Kidney (tissue), 14 donors: ENCODE measurements around the gene MCTP2. TPM values are rescaled to one million over a fixed set of nuclear protein-coding genes. Genes with fewer than 3 reads are reported as not detected.

ENCODE experiments used
- DNase-seq, 5 donors: peaks; one replicate each; pipeline ENCODE4 v3.0.0-alpha.2; 2013 to 2020
- FAIRE-seq: peaks from 2 replicates; lab custom pipeline; 2012; peaks lifted over from hg19 to GRCh38; lab: Jason Lieb, UNC
- H3K27ac ChIP-seq, 2 donors: one replicate each; pipeline ENCODE4 v1.7.0; 2013; ENCODE audit warnings: low read depth in 2 of 2, low read length in 2 of 2, inconsistent platforms in 1 of 2
- H3K27me3 ChIP-seq: one replicate; pipeline ENCODE4 v1.7.1; 2013; ENCODE audit warnings: low read length, inconsistent platforms; ENCODE audit not compliant: control insufficient read depth, insufficient read depth
- H3K36me3 ChIP-seq, 3 donors: one replicate each; pipeline versions ENCODE4 v1.7.0 to v1.7.1; 2013; ENCODE audit warnings: low read length in 3 of 3, control low read depth in 1 of 3, inconsistent platforms in 1 of 3; ENCODE audit not compliant: insufficient read depth in 3 of 3, control insufficient read depth in 2 of 3
- H3K4me1 ChIP-seq, 3 donors: one replicate each; pipeline versions ENCODE4 v1.7.0 to v1.7.1; 2013; ENCODE audit warnings: low read length in 3 of 3, inconsistent platforms in 1 of 3, low read depth in 1 of 3; ENCODE audit not compliant: control insufficient read depth in 2 of 3, insufficient read depth in 2 of 3
- H3K4me3 ChIP-seq, 3 donors: one replicate each; pipeline versions ENCODE4 v1.7.0 to v1.8.1; 2013; ENCODE audit warnings: low read length in 3 of 3, control low read depth in 1 of 3, inconsistent platforms in 1 of 3
- H3K9ac ChIP-seq, 3 donors: one replicate each; pipeline versions ENCODE4 v1.7.0 to v1.7.1; 2013; ENCODE audit warnings: low read length in 3 of 3, control low read depth in 1 of 3, inconsistent platforms in 1 of 3
- H3K9me3 ChIP-seq, 3 donors: one replicate each; pipeline versions ENCODE4 v1.7.0 to v1.7.1; 2013; ENCODE audit warnings: low read length in 3 of 3, control low read depth in 1 of 3, inconsistent platforms in 1 of 3; ENCODE audit not compliant: control insufficient read depth in 2 of 3, insufficient read depth in 1 of 3
- CTCF ChIP-seq: IDR thresholded peaks from 3 replicates; pipeline ENCODE4 v1.5.1; 2012; ENCODE audit warnings: mild to moderate bottlenecking, moderate library complexity, borderline replicate concordance; ENCODE audit not compliant: insufficient read depth; ENCODE audit errors: extremely low read depth
- intact Hi-C: fragments of 100-400 bp; cut with DNase I; formaldehyde crosslinking; loops from one replicate; pipeline ENCODE4 v1.11.1; 2022
- polyA plus RNA-seq: library from polyadenylated mRNA; stranded (reverse); fragments of 350-450 nt; fragmentation: Illumina TruSeq; extraction: RNeasy Lipid Tissue Mini Kit (QIAGEN cat#74804); gene quantifications from one replicate; pipeline ENCODE4 v1.2.3, GENCODE V29; 2014; ENCODE audit warnings: low read depth, low replicate concordance; ENCODE audit not compliant: insufficient read depth
- total RNA-seq: library from RNA; stranded (reverse); fragmentation: NEBNext Ultra II Directional; extraction: Animal tissue kit (Norgen Biotek cat#: 25700); gene quantifications from one replicate; pipeline ENCODE4 v1.2.1, GENCODE V29; 2021
- donor health status: control.
- donor health status: control.
- donor health status: control.
- donor health status: control.
- donor health status: control.
- donor health status: DM: yes; HTN: yes; CAD: no.
- donor health status: Normal renal cell carcinoma (clear cell type).

Gene MCTP2
- total and polyA plus RNA-seq, 2 donors from 2014 or later: 1.2 to 21.1 TPM

GRCh38 chr15:94367726-94368535, 136.6 kb downstream of the MCTP2 start:
- Histone ChIP-seq H3K9me3 (no peaks in the 10 kb centered on the region), H3K36me3 (no peaks in the 10 kb centered on the region), H3K27ac (no peak overlapping the region), H3K4me3 (no peak overlapping the region), H3K27me3 (no peaks in the 10 kb centered on the region), H3K4me1 (peaks cover 0 to 6% (median 0%) of the 10 kb centered on the region in 3 donors), H3K9ac (peak overlapping the region in 1 of 3 donors; percentile 24)
- FAIRE-seq (no peak), DNase-seq (peak in 1 of 5 donors; percentile 42)
- no peak for TF ChIP-seq CTCF
- intact Hi-C loops: loop anchor here (10.0 kb wide), 1 partner anchor 887 kb away; no protein-coding TSS in a partner anchor

GRCh38 chr15:94370206-94370935, 139.0 kb downstream of the MCTP2 start:
- peak overlapping the region in 1 of 3 donors; percentile 11 for H3K9ac ChIP-seq
- TF ChIP-seq CTCF: no peak
- H3K4me1 ChIP-seq: peaks cover 0 to 3% (median 0%) of the 10 kb centered on the region in 3 donors
- FAIRE-seq (no peak), DNase-seq (peak in 1 of 5 donors; percentile 49)
- H3K4me3 ChIP-seq: no peak overlapping the region
- H3K27ac ChIP-seq: no peak overlapping the region
- no peaks in the 10 kb centered on the region for H3K9me3 ChIP-seq
- H3K27me3 ChIP-seq: no peaks in the 10 kb centered on the region
- H3K36me3 ChIP-seq: peaks cover 0 to 2% (median 0%) of the 10 kb centered on the region in 3 donors
- intact Hi-C loops: no loop called here

GRCh38 chr15:94370936-94371285, 139.6 kb downstream of the MCTP2 start:
- no peak overlapping the region for H3K27ac ChIP-seq
- FAIRE-seq: no peak
- no peak for TF ChIP-seq CTCF

More at GRCh38 chr15:94370936-94371285, 139.6 kb downstream of the MCTP2 start:
- Histone ChIP-seq H3K9ac (no peak overlapping the region), H3K4me3 (no peak overlapping the region), H3K9me3 (no peaks in the 10 kb centered on the region), H3K4me1 (peaks cover 0 to 3% (median 0%) of the 10 kb centered on the region in 3 donors), H3K36me3 (peaks cover 0 to 2% (median 0%) of the 10 kb centered on the region in 3 donors), H3K27me3 (no peaks in the 10 kb centered on the region)
- intact Hi-C loops: no loop called here
- no peak for DNase-seq
